OCI-LY7 (cell line): Measurements from ENCODE around the gene RNGTT.

Source experiments
- CTCF ChIP-seq: fragments of 200-600 bp; sonication (generic); conservative IDR thresholded peaks from 2 replicates; pipeline ENCODE4 v1.5.1; 2014; ENCODE audit warnings: mild to moderate bottlenecking, antibody characterized with exemption, low read length, moderate library complexity, mixed read lengths
- EZH2phosphoT487 ChIP-seq: fragments of 200-600 bp; sonication (generic); IDR thresholded peaks from 2 replicates; pipeline ENCODE4 v1.6.1; 2018; ENCODE audit warnings: low read depth, borderline replicate concordance, mild to moderate bottlenecking, mixed run types, antibody characterized with exemption, low read length, moderate library complexity, mixed read lengths

- TF ChIP-seq CTCF (peak; percentile 69), EZH2phosphoT487 (no peak)
Observed at GRCh38 chr6:88725111-88725975, 238.1 kb downstream of the RNGTT start.
